Activated T-cell treated with anti-CD3 and anti-CD28 coated beads for 24 hours (primary cell): ENCODE results near the gene APEX1.
A peak's percentile ranks its signal among the peaks of the same experiment; 100 is the strongest.

Experiments used
- DNase-seq: peaks from one replicate; pipeline ENCODE4 v3.0.0-alpha.2; 2020; ENCODE audit warnings: low read depth

Gene APEX1

GRCh38 chr14:20454516-20455354 lies at the start of gene APEX1, which contains the start of gene OSGEP:
TSS of gene APEX1 (plus strand) at chr14:20455226. CDS start at chr14:20455646, 420 bp downstream.
TSS of gene OSGEP (minus strand) at chr14:20454812. CDS start at chr14:20454683, 129 bp downstream.
- peak; percentile 98 for DNase-seq

- no peak for DNase-seq
These were observed 45.8 kb upstream of the APEX1 start for GRCh38 chr14:20409226-20409625.

GRCh38 chr14:20412411-20412810 lies 42.6 kb upstream of the APEX1 start:
- no peak for DNase-seq

- DNase-seq = peak; percentile 68
These were observed 41.9 kb upstream of the APEX1 start, which contains the start of gene TEP1 for GRCh38 chr14:20412876-20413743. TSS of gene TEP1 (minus strand) at chr14:20413501. CDS start at chr14:20408439, 5,062 bp downstream.

- DNase-seq = peak; percentile 18
These were observed 41.3 kb upstream of the APEX1 start for GRCh38 chr14:20413744-20414082.

GRCh38 chr14:20415782-20416206 lies 39.2 kb upstream of the APEX1 start:
- DNase-seq = no peak

- no peak for DNase-seq
These were observed 38.8 kb upstream of the APEX1 start for GRCh38 chr14:20416223-20416622.

- DNase-seq = no peak
These were observed 37.5 kb upstream of the APEX1 start for GRCh38 chr14:20417250-20418186.

GRCh38 chr14:20418501-20418909 lies 36.5 kb upstream of the APEX1 start:
- DNase-seq = no peak

GRCh38 chr14:20419419-20419818 lies 35.6 kb upstream of the APEX1 start:
- no peak for DNase-seq

GRCh38 chr14:20421267-20421666 lies 33.8 kb upstream of the APEX1 start:
- DNase-seq = no peak

- no peak for DNase-seq
These were observed 32.1 kb upstream of the APEX1 start for GRCh38 chr14:20422886-20423285.

GRCh38 chr14:20424851-20425250 lies 30.2 kb upstream of the APEX1 start:
- no peak for DNase-seq

GRCh38 chr14:20427231-20428009 lies 27.6 kb upstream of the APEX1 start:
- no peak for DNase-seq

GRCh38 chr14:20428010-20428365 lies 27.0 kb upstream of the APEX1 start:
- DNase-seq = no peak

- no peak for DNase-seq
These were observed 26.2 kb upstream of the APEX1 start for GRCh38 chr14:20428802-20429201.

- no peak for DNase-seq
These were observed 25.0 kb upstream of the APEX1 start for GRCh38 chr14:20429801-20430669.

GRCh38 chr14:20434701-20435581 lies 20.1 kb upstream of the APEX1 start:
- DNase-seq = no peak
